Measurements from ENCODE around the gene HMG20A.

GRCh38 chr15:77516076-77516475 lies 95.4 kb downstream of the HMG20A start:
- TF ChIP-seq POLR2A (IDR thresholded peaks at IDR 0.05; ENCODE audit: low read length), result no peak
- TF ChIP-seq GATA1 (IDR thresholded peaks at IDR 0.05; ENCODE audit: low read depth, low read length), result no peak

Measured in erythroblast (primary cell).